ENCODE results near the gene PLA2G6.
"Not testable (repeated sequence)": the region's sequence is repeated elsewhere in the genome, so short reads cannot be mapped to it uniquely, and the experiment has no call there.

GRCh38 chr22:38146166-38146565 is 35.5 kb downstream of the PLA2G6 start:
- TF ChIP-seq EZH2 (IDR thresholded peaks at IDR 0.05; ENCODE audit: low read depth, low read length, severe bottlenecking); POLR2A (IDR thresholded peaks at IDR 0.05; ENCODE audit: control extremely low read depth in 1 of 2, low read depth in 2 of 2, low read length in 2 of 2); CEBPB (IDR thresholded peaks at IDR 0.05; ENCODE audit: low read depth, low read length); BACH1 (IDR thresholded peaks at IDR 0.05; ENCODE audit: low read length): not testable (repeated sequence)
- TF ChIP-seq, protein P1, sequence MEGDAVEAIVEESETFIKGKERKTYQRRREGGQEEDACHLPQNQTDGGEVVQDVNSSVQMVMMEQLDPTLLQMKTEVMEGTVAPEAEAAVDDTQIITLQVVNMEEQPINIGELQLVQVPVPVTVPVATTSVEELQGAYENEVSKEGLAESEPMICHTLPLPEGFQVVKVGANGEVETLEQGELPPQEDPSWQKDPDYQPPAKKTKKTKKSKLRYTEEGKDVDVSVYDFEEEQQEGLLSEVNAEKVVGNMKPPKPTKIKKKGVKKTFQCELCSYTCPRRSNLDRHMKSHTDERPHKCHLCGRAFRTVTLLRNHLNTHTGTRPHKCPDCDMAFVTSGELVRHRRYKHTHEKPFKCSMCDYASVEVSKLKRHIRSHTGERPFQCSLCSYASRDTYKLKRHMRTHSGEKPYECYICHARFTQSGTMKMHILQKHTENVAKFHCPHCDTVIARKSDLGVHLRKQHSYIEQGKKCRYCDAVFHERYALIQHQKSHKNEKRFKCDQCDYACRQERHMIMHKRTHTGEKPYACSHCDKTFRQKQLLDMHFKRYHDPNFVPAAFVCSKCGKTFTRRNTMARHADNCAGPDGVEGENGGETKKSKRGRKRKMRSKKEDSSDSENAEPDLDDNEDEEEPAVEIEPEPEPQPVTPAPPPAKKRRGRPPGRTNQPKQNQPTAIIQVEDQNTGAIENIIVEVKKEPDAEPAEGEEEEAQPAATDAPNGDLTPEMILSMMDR (IDR thresholded peaks at IDR 0.05; ENCODE audit: control extremely low read depth in 1 of 3, insufficient read depth in 1 of 3, low read depth in 1 of 3, low read length in 3 of 3), result not testable (repeated sequence)
- TF ChIP-seq, protein P2, sequence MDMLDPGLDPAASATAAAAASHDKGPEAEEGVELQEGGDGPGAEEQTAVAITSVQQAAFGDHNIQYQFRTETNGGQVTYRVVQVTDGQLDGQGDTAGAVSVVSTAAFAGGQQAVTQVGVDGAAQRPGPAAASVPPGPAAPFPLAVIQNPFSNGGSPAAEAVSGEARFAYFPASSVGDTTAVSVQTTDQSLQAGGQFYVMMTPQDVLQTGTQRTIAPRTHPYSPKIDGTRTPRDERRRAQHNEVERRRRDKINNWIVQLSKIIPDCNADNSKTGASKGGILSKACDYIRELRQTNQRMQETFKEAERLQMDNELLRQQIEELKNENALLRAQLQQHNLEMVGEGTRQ (IDR thresholded peaks at IDR 0.05; ENCODE audit: low read length), result not testable (repeated sequence)
